Measurements from ENCODE around the gene CD247. TPM values are rescaled to one million over a fixed set of nuclear protein-coding genes. Genes with fewer than 3 reads are reported as not detected.

CD247 gene
- total and polyA plus RNA-seq, 3 donors from 2014 or later = 0.47 to 2.5 (median 1.1) TPM

DNA sequence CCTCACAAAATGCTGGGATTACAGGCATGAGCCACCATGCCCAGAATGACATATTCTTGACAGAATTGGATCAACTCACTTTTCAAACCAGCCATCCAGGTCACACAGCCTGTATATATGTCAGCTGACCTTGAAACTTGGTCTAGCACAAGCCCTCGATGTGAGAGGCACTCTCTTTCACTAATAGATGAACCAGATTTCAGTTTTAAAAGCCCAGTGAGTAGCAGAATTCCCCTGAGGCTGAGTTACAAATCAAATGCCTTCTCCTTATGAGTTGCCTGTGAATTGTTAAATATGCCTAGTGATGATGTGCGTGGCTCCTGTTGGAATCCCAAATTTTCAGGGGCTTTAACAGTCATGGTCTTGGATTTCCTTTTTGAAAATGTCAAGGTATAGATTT lies 88.7 kb downstream of the CD247 start:
- Histone ChIP-seq H3K36me3 (ENCODE audit: low read depth, missing control alignments) (no peaks in the 10 kb centered on the region), H3K27ac (no peak overlapping the region), H3K4me3 (no peak overlapping the region), H3K27me3 (no peaks in the 10 kb centered on the region), H3K4me1 (peaks cover 17% of the 10 kb centered on the region), H3K9me3 (no peaks in the 10 kb centered on the region)
- 59 to 79% methylated on average over 2 of the region's 2 CpGs for WGBS, 2 donors
- intact Hi-C loops (cut with DNase I; ENCODE audit: low total_unique reads) = no loop called here
- TF ChIP-seq POLR2A (IDR thresholded peaks at IDR 0.05) = no peak
- TF ChIP-seq, protein P1, sequence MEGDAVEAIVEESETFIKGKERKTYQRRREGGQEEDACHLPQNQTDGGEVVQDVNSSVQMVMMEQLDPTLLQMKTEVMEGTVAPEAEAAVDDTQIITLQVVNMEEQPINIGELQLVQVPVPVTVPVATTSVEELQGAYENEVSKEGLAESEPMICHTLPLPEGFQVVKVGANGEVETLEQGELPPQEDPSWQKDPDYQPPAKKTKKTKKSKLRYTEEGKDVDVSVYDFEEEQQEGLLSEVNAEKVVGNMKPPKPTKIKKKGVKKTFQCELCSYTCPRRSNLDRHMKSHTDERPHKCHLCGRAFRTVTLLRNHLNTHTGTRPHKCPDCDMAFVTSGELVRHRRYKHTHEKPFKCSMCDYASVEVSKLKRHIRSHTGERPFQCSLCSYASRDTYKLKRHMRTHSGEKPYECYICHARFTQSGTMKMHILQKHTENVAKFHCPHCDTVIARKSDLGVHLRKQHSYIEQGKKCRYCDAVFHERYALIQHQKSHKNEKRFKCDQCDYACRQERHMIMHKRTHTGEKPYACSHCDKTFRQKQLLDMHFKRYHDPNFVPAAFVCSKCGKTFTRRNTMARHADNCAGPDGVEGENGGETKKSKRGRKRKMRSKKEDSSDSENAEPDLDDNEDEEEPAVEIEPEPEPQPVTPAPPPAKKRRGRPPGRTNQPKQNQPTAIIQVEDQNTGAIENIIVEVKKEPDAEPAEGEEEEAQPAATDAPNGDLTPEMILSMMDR (IDR thresholded peaks at IDR 0.05) = no peak
- DNase-seq = no peak

DNA sequence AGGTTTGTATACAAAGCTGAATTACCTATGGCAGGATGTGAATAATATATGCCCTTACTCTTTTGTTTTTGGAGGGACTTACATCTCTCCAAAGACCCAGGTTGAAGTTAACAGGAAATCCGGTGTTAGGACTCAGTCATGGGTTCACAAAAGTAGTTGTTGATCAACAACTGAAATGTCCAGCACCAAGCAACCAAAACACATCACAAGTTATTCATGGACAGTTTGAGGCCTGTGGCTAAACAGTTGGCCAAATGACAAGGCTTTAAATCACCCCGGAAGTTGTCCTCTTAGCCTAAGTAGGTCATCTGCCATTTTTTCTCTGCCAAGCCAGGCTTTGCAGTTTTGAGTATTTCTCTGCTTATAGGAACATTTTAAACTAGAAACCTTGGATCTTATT lies 89.9 kb downstream of the CD247 start:
- DNase-seq = no peak
- H3K9me3 ChIP-seq = no peaks in the 10 kb centered on the region
- no peaks in the 10 kb centered on the region for H3K36me3 ChIP-seq (ENCODE audit: low read depth, missing control alignments)
- no peak overlapping the region for H3K4me3 ChIP-seq
- TF ChIP-seq POLR2A (IDR thresholded peaks at IDR 0.05) = no peak
- TF ChIP-seq, protein P1 (IDR thresholded peaks at IDR 0.05) = no peak
- intact Hi-C loops (cut with DNase I; ENCODE audit: low total_unique reads) = no loop called here
- H3K4me1 ChIP-seq = peaks cover 17% of the 10 kb centered on the region
- WGBS, 2 donors = 59 to 66% methylated on average over 2 of the region's 2 CpGs
- H3K27ac ChIP-seq = peak overlapping the region in 1 of 2 donors; percentile 8
- H3K27me3 ChIP-seq = no peaks in the 10 kb centered on the region

DNA sequence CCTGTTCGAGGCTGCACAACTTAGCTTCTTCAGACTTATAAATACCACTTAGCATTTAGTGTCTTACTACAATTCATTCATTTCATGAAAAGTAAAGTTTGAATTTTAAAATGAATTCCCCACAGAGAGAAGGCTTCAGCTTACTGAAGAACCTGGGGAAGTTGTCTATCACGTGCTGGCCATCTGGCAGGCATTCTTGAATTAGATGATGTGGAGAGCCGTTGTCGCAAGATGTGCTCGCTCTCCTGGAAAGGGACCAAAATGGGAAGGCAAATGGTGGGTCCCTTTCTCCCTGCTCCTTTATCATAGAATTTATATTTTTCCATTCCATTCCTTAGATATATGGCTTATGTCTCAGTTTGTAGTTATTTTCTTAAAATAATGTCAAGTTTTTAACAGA lies 90.5 kb downstream of the CD247 start:
- Histone ChIP-seq H3K4me1 (peaks cover 17% of the 10 kb centered on the region), H3K36me3 (ENCODE audit: low read depth, missing control alignments) (no peaks in the 10 kb centered on the region), H3K27me3 (no peaks in the 10 kb centered on the region), H3K27ac (peak overlapping the region in 1 of 2 donors; percentile 8), H3K9me3 (no peaks in the 10 kb centered on the region), H3K4me3 (no peak overlapping the region)
- DNase-seq = no peak
- intact Hi-C loops (cut with DNase I; ENCODE audit: low total_unique reads) = no loop called here
- TF ChIP-seq POLR2A (IDR thresholded peaks at IDR 0.05) = no peak
- TF ChIP-seq, protein P1 (IDR thresholded peaks at IDR 0.05) = no peak
- WGBS, 2 donors = 41 to 55% methylated on average over 5 of the region's 5 CpGs

DNA sequence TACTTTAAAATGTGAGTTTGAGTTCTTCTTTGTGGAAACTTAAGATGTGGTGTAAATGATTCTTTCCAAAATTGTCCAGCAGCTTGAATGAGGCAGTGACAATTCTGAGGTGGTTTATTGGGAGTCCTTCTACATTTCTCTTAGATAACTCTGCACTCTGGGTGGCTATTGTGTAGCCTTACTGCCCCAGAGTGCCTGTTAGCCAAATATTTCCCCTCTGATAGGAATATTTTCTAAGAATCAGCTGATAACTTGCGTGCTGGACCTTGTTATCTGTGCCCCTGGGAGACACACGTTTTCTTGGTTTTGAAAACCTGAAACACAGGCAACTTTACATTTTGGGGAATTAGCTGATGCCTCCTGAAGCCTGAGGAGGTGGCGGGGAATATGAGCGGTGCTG lies 91.6 kb downstream of the CD247 start:
- DNase-seq = no peak
- intact Hi-C loops (cut with DNase I; ENCODE audit: low total_unique reads) = no loop called here
- WGBS, 2 donors = 82 to 87% methylated on average over 4 of the region's 4 CpGs

DNA sequence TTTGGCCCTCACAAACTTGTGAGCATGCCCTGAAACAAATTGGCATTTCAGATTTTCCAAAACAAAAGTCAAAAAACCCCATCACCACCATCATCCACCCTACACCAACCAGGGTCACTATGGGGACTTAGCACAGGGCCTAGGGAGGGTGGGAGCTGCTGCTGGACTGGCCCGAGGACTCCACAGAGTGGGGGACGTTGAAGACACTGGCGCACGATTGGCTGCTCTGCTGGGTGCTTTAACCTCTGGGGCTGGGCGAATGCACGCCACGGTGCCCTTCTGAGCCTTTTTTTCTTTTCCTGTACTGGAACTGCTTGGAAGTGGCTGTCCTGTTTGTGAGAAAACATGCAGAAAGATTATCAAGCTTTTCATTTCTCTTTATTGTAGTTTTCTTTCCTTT lies 92.8 kb downstream of the CD247 start:
- H3K4me1 ChIP-seq = peaks cover 11% of the 10 kb centered on the region
- no peak for TF ChIP-seq POLR2A (IDR thresholded peaks at IDR 0.05)
- TF ChIP-seq, protein P1 (IDR thresholded peaks at IDR 0.05) = no peak
- no peak for DNase-seq
- H3K36me3 ChIP-seq (ENCODE audit: low read depth, missing control alignments) = no peaks in the 10 kb centered on the region
- intact Hi-C loops (cut with DNase I; ENCODE audit: low total_unique reads) = no loop called here
- H3K27ac ChIP-seq = no peak overlapping the region
- H3K27me3 ChIP-seq = no peaks in the 10 kb centered on the region
- no peaks in the 10 kb centered on the region for H3K9me3 ChIP-seq
- H3K4me3 ChIP-seq = no peak overlapping the region
- WGBS, 2 donors = 81 to 87% methylated on average over 7 of the region's 7 CpGs

More for the DNA sequence above, 91.6 kb downstream of the CD247 start:
- TF ChIP-seq POLR2A (IDR thresholded peaks at IDR 0.05) = no peak
- TF ChIP-seq, protein P1 (IDR thresholded peaks at IDR 0.05) = no peak
- Histone ChIP-seq H3K4me1 (peaks cover 17% of the 10 kb centered on the region), H3K9me3 (no peaks in the 10 kb centered on the region), H3K36me3 (ENCODE audit: low read depth, missing control alignments) (no peaks in the 10 kb centered on the region), H3K27me3 (no peaks in the 10 kb centered on the region), H3K4me3 (no peak overlapping the region), H3K27ac (no peak overlapping the region)

All from testis (tissue), 3 donors.